Subcutaneous abdominal adipose tissue (tissue), 5 donors: ENCODE measurements around the gene NKTR.

Experiments
- H3K27ac ChIP-seq: one replicate; pipeline ENCODE4 v1.7.0; 2013; ENCODE audit warnings: low read depth, mild to moderate bottlenecking, inconsistent platforms, low read length, moderate library complexity
- H3K27me3 ChIP-seq, 5 donors: one replicate each; pipeline ENCODE4 v1.7.0; 2013; ENCODE audit warnings: low read length in 5 of 5, inconsistent platforms in 1 of 5; ENCODE audit not compliant: control insufficient read depth in 5 of 5, insufficient read depth in 4 of 5
- H3K36me3 ChIP-seq, 5 donors: one replicate each; pipeline ENCODE4 v1.7.0; 2013; ENCODE audit warnings: low read length in 5 of 5; ENCODE audit not compliant: control insufficient read depth in 5 of 5, insufficient read depth in 5 of 5
- H3K4me1 ChIP-seq, 5 donors: one replicate each; pipeline ENCODE4 v1.7.0; 2013; ENCODE audit warnings: low read length in 5 of 5, mild to moderate bottlenecking in 3 of 5, moderate library complexity in 1 of 5; ENCODE audit not compliant: control insufficient read depth in 5 of 5, insufficient read depth in 5 of 5
- H3K4me3 ChIP-seq, 5 donors: one replicate each; pipeline ENCODE4 v1.7.0; 2013; ENCODE audit warnings: low read length in 5 of 5, low read depth in 1 of 5
- H3K9ac ChIP-seq, 5 donors: one replicate each; pipeline ENCODE4 v1.7.0; 2013; ENCODE audit warnings: low read length in 5 of 5, mild to moderate bottlenecking in 4 of 5, moderate library complexity in 3 of 5
- H3K9me3 ChIP-seq, 5 donors: one replicate each; pipeline ENCODE4 v1.7.0; 2013; ENCODE audit warnings: low read length in 5 of 5; ENCODE audit not compliant: control insufficient read depth in 5 of 5
- donor health status: healthy.
- donor health status: healthy.
- donor health status: healthy.
- donor health status: healthy.
- donor health status: healthy.

The NKTR gene

DNA sequence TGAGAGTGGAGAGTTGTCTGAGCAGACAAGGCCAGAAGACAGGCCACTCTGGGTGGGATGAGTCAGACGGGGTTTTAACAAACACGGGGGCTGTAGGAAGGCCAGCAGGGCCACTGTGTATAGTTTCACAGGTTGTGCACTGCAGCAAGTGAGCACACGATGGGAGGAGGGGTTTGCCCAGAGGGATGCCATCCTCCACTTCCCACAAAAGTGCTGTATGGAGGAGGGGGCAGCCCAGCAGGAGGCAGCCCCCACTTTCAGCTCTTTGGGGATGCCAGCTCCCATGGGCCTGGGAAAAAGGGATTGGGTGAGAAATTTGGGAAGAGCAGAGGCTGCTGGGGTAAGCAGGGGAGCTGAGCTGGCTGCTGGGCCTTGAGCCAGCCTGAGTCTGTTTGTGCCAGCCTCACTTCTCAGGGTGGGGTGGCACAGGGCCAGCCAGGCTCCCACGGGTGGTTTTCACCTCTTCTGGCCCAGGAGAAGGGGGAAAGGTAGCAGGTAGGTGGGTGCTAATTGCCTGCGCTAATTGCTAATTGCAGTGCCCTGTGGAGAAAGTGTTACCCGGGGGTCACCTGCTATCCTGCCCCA, 59.7 kb downstream of the NKTR start:
- no peak overlapping the region for H3K27ac ChIP-seq

DNA sequence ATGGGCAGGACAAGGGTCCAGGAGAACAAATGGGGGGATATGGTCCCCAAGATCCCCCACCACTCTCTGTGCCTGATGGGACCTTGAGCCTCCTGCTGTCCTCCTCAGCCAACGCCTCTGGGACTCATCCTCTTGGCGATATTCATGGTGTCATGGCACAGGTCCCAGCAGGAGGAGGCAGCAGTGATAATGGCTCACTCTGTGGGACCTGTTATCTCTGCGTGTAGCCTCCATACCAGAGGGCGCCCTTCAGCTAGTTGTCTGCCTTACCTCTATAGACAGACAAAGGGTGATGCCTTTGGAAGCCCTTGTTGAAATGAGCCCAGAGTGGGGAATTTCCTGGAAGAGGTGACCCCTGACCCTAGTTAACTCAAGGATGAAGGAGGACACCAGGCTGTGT, 60.4 kb downstream of the NKTR start:
- H3K27ac ChIP-seq: no peak overlapping the region
- no peak overlapping the region for H3K4me3 ChIP-seq
- no peak overlapping the region for H3K9ac ChIP-seq
- peaks cover 0 to 7% (median 4%) of the 10 kb centered on the region in 5 donors for H3K4me1 ChIP-seq
- no peaks in the 10 kb centered on the region for H3K27me3 ChIP-seq
- H3K9me3 ChIP-seq: no peaks in the 10 kb centered on the region
- peaks cover 0 to 28% (median 17%) of the 10 kb centered on the region in 5 donors for H3K36me3 ChIP-seq

More for the DNA sequence above, 59.7 kb downstream of the NKTR start:
- Histone ChIP-seq H3K4me3 (no peak overlapping the region), H3K9ac (no peak overlapping the region), H3K9me3 (no peaks in the 10 kb centered on the region), H3K4me1 (peaks cover 3 to 13% (median 10%) of the 10 kb centered on the region in 5 donors), H3K36me3 (peaks cover 0 to 28% (median 17%) of the 10 kb centered on the region in 5 donors), H3K27me3 (no peaks in the 10 kb centered on the region)

DNA sequence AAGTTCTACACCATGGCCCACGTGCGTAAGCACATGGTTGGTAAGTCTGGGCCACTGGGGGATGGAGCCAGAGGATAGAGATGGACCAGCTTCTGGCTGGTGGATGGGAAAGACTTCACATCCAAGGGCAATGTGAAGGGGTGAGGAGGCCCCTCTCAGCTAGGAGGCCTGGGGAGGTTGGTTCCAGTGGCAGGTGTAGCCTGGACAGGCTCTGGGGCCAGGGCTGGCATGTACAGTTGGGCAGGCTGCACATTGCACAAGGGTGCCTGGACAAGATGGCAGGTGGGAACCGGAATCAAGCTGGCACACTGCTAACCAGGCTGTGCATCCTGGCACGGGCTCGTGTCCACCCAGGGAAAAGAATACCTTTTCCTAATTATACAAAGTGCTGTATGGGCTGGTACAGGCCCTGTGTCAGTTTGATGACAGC, 61.1 kb downstream of the NKTR start:
- Histone ChIP-seq H3K4me3 (no peak overlapping the region), H3K4me1 (peaks cover 0 to 10% (median 6%) of the 10 kb centered on the region in 5 donors), H3K9ac (no peak overlapping the region), H3K36me3 (peaks cover 0 to 28% (median 17%) of the 10 kb centered on the region in 5 donors), H3K27ac (no peak overlapping the region), H3K9me3 (no peaks in the 10 kb centered on the region), H3K27me3 (no peaks in the 10 kb centered on the region)

DNA sequence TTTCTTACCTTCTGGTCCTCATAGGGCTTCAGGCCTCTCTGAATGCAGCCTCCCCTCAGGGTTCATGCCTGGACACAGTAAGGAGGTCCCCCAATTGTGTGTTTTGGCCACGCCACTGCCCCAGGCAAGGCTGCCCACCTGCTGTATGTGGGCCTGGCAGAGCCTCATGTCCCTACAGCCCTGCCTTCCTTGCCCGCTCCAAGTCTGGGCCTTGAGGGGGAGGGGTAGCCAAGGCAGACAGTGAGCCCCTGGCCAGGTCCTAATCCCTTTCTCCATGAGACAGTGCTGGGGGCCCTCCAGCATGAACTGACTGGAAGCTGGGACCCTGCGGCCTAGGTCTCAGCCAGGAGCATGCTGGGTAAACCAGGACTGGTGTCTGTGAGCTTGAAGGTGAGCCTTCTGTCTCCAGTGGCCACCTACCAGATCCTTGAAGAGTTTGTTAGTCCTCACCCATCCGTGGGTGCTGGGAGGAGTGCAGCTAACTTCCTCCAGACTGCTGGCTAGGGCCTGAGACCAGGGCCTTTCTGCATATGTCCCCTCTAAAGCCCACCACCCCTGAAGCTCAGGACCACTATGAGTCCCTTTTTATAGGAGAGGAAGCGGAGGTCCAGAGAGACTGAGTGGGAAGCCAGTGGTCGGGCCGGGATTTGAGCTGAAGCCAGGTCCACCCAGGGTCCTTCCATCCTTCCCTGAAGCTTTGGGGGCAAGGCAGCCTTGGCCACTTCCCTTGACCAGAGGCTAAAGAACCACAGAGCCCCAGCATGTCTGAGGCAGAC, 61.7 kb downstream of the NKTR start:
- Histone ChIP-seq H3K9me3 (no peaks in the 10 kb centered on the region), H3K36me3 (peaks cover 0 to 28% (median 17%) of the 10 kb centered on the region in 5 donors), H3K4me1 (peaks cover 0 to 16% (median 9%) of the 10 kb centered on the region in 5 donors), H3K27me3 (no peaks in the 10 kb centered on the region), H3K27ac (no peak overlapping the region), H3K9ac (no peak overlapping the region), H3K4me3 (no peak overlapping the region)

DNA sequence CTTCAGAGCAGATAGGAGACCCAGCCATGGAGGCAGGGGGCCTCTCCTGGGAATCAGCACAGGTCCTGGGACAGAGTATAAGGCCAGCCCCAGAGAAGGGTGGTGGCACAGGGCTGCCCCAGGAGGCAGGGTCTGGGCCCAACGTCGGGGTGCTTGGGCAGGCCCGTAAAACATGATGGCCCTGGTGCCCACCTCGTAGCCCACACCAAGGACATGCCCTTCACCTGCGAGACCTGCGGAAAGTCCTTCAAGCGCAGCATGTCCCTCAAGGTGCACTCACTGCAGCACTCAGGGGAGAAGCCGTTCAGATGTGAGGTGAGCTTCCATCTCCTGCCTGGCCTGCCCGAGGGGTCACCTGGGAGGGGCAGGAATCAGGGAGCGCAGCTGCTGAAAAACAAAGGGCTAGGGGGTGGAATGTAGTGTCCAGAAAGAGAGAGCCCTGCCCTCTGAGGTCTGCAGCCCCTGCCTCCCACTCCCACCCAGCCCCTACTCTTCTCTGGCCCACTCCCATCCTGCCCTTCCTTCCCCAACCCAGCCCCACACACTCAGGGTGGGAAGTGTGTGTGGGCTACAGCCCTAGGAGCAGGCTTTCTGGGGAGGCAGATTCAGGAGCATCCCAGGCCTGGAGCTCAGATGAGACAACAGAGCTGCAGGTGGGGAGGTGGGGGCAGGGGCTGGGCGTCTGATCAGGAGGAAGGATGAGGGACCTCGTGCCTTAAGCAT, 62.5 kb downstream of the NKTR start:
- no peak overlapping the region for H3K27ac ChIP-seq
- no peak overlapping the region for H3K9ac ChIP-seq
- H3K4me1 ChIP-seq: peaks cover 0 to 20% (median 10%) of the 10 kb centered on the region in 5 donors
- H3K27me3 ChIP-seq: no peaks in the 10 kb centered on the region
- H3K36me3 ChIP-seq: peaks cover 0 to 25% (median 16%) of the 10 kb centered on the region in 5 donors
- H3K4me3 ChIP-seq: no peak overlapping the region
- H3K9me3 ChIP-seq: no peaks in the 10 kb centered on the region

DNA sequence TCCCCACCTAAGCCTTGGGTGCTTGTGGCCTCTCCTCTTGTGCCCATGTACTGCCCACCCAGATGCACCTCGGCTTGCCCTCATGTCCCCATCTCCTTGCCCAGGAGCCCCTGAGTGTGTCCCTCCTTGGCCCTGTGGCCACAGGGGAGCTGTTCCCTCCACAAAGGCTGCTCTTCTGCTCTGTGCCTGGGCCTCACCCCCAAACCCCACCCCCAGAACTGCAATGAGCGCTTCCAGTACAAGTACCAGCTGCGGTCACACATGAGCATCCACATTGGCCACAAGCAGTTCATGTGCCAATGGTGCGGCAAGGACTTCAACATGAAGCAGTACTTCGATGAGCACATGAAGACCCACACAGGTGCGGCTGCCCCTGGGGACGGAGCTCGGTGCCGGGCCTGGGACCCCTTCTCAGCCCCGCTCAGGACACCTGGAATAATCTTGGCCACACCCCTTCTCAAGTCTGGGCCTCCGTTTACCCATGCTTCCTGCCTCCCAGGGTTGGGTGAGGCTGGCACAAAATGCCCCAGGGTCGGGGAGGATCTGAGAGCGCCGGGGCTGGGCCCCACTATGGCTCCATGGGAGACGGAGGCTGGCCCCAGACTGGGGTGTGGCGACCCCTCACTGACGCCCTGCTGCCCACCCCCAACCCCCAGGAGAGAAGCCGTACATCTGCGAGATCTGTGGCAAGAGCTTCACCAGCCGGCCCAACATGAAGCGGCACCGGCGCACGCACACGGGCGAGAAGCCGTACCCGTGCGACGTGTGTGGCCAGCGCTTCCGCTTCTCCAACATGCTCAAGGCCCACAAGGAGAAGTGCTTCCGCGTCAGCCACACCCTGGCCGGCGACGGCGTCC, 63.3 kb downstream of the NKTR start:
- Histone ChIP-seq H3K9me3 (peaks cover 0 to 6% (median 0%) of the 10 kb centered on the region in 5 donors), H3K4me3 (no peak overlapping the region), H3K4me1 (peaks cover 0 to 20% (median 10%) of the 10 kb centered on the region in 5 donors), H3K27ac (no peak overlapping the region), H3K36me3 (peaks cover 0 to 17% (median 7%) of the 10 kb centered on the region in 5 donors), H3K9ac (no peak overlapping the region), H3K27me3 (no peaks in the 10 kb centered on the region)

DNA sequence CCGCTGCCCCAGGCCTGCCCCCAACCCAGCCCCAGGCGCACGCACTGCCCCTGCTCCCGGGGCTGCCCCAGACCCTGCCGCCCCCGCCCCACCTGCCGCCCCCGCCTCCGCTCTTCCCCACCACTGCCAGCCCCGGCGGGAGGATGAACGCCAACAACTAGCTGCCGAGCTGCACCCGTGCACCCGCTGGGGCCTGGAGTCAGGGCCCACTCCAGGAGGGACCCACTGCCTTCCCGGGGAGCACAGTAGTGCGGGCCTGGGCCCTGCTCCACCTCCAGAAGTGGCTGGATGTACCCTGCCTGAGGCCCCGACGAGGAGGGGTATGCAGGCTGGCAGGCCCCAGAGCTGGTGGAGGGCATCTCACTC, 63.9 kb downstream of the NKTR start:
- Histone ChIP-seq H3K9me3 (peaks cover 0 to 6% (median 0%) of the 10 kb centered on the region in 5 donors), H3K9ac (no peak overlapping the region), H3K4me1 (peaks cover 0 to 20% (median 10%) of the 10 kb centered on the region in 5 donors), H3K27me3 (no peaks in the 10 kb centered on the region), H3K27ac (no peak overlapping the region), H3K36me3 (peaks cover 0 to 15% (median 7%) of the 10 kb centered on the region in 5 donors), H3K4me3 (no peak overlapping the region)

DNA sequence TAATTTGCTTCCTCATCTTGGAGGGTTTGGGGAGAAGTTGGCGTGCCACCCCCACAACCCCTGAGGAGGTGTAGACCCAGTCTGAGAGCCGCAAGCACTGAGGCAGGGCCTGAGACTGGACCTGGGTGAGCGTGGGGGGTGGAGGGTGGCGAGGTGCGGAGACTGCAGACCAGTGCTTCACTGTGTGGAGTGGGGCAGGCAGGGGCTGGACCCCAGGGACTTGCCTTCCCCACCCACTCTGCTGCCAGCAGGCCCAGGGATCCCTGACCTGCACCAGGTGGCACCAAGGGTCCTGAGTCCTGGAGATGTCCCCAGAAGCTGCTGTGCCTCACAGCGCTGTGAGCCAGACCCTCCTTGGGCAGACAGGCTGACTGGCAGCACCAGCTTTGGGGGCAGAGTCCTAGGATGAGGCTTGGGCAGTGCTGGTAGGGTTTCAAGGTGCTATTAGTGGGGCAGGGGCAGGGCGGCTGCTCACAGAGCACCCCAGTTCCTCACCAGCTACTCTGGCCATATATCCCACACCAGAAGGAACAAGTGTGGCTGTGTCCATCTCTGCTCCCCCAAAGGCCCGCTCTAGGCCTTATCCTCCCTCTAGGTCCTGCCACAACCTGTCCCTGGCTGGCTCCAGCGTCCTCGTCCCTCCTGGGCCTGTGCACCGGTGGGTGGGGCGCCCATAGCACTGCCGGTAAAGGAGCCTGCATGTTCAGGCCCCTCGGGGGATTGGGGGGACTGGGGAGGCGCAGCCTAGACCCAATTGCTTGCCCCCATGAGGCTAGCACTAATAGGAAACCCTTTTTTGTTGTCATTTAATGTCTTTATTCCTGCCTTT, 64.8 kb downstream of the NKTR start:
- peaks cover 0 to 20% (median 10%) of the 10 kb centered on the region in 5 donors for H3K4me1 ChIP-seq
- no peak overlapping the region for H3K4me3 ChIP-seq
- no peak overlapping the region for H3K27ac ChIP-seq
- no peak overlapping the region for H3K9ac ChIP-seq
- peaks cover 0 to 3% (median 0%) of the 10 kb centered on the region in 5 donors for H3K27me3 ChIP-seq
- H3K36me3 ChIP-seq: peaks cover 0 to 7% (median 0%) of the 10 kb centered on the region in 5 donors
- H3K9me3 ChIP-seq: peaks cover 0 to 6% (median 0%) of the 10 kb centered on the region in 5 donors

DNA sequence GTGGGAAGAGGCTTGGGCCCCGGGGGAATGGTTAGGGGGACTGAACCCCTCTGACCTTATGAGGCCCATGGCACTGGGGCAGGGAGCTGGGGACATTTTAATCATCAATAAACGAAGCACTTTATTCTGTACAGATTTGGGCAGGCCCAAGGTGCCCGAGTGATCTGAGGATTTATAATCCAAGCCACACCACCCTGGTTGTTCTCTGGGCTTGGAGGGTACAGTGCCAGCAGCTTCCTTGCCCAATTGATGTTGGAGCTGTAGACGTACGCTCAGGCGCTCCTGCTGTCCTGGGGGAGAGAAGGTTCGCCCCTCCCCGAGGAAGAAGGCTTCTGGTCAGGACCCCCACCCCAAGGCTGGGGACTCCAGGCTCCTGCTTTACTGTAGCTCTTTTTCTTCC, 65.5 kb downstream of the NKTR start:
- Histone ChIP-seq H3K4me1 (peaks cover 0 to 20% (median 10%) of the 10 kb centered on the region in 5 donors), H3K36me3 (peaks cover 0 to 4% (median 0%) of the 10 kb centered on the region in 5 donors), H3K27ac (no peak overlapping the region), H3K27me3 (peaks cover 0 to 3% (median 0%) of the 10 kb centered on the region in 5 donors), H3K4me3 (no peak overlapping the region), H3K9me3 (peaks cover 0 to 6% (median 0%) of the 10 kb centered on the region in 5 donors), H3K9ac (no peak overlapping the region)
